ENCODE results near the gene ARHGEF28.

ARHGEF28 gene

DNA sequence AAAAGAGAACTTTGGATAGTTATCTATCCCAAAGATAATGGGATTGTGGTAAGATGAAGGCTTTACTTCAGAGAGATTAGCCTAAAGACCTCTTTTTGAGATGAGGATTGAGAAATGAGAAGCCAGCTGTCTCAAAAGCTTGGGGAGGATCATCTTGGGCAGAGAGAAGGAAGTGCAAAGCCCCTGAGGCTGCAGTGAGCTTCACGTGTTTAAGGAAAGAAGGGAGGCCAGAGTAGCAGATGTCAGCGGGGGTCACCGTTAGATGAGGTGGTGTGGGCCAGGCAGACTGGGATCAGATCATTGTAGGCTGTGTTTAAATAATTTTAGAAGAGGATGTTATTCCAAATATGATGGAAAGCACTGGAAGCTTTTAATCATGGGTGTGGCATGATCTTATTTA is 270.1 kb downstream of the ARHGEF28 start:
- DNase-seq = no peak

DNA sequence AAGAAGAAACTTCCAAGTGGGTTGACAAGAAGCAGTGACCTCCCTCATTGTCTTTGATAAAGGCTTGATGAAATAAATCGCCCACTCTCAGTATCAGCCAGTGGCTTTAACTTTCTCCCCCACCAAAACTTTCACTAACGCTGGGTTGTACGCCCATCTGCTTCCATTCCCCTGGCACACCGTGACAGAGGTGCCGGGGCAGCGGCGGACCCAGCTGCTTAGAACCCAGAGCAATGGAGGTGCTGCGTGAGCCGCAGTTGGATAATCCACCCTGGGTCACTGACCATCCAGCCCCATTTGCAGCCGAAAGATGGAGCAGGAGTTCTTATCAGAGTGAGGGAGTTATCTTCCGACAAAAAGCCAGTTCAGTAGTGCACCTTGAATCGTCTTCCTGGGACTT is 270.7 kb downstream of the ARHGEF28 start:
- no peak for DNase-seq

DNA sequence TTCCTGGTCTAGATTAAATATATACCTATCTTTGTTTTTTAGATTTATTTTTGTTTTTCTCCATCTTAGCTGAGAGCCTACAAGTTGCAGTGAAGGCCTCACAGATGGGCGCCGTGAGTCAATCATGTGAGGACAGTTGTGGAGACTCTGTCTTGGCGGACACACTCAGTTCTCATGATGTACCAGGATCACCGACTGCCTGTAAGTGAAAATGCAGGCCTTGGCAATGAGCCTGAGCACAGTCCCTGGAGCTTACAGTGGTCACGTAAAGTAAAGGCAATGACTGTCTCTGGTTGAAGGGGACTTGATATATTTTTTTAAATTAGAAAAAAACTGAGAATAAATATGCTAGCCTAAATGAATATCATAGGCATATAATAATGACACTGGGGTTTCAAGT is 271.9 kb downstream of the ARHGEF28 start:
- peak in 1 of 58 donors; percentile 2 for DNase-seq

DNA sequence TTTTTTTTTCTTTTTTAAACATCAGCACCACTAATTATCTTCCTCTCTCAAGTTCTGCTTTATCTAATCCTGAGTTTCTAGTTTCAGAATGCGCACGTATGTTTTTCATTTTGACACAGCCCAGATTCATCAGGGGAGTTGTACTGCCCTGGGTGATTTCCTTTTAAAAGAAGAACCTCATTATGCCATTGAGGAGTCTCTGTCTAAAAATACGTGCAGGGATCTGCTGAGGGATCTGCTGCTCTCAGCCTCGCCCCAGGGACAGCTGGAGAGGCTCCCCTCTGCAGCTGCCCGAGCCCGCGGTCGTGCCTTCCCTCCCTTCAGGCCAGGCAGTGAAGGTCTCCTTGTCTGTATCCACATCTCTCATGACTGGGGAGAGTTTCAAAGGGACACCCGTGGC is 273.1 kb downstream of the ARHGEF28 start:
- DNase-seq = peak in 1 of 58 donors; percentile 7

DNA sequence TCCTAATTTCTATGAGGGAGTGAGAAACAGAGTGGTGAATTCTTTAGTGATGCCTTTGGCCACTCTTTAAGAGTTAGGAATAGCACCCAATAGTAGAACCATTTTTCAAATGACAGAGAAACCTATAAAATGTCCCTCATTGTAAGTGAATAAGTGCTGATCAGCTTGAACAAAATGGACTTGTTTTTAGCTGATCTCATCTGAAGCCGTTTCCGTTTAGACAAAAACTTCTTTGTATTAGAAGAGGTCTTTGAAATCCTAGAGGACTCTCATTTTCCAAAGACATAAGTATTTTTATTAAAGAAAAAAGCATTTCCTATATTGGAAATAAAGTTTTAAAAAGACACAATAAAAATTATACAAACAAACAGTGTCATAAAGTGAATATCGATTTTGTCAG is 273.9 kb downstream of the ARHGEF28 start:
- DNase-seq = peak in 1 of 58 donors; percentile 12

DNA sequence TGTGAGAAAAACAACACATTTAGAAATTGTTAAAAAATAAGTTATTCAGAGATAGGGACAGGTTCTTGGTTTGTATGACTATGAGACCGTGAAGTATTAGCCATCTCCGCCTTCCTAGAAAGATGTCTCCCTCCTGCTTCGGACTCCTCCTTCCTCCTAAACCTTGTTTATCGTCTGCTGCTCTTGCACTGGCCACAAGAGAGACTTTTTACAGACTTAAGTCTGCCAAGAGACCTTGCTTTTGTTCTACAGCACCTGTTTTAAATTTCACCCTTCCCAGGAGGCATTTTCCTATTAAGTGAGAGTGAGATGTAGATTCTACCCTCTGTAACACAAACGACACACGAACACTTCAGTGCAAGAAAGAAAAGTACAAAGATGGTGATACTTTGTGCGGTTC is 274.6 kb downstream of the ARHGEF28 start:
- DNase-seq = no peak

DNA sequence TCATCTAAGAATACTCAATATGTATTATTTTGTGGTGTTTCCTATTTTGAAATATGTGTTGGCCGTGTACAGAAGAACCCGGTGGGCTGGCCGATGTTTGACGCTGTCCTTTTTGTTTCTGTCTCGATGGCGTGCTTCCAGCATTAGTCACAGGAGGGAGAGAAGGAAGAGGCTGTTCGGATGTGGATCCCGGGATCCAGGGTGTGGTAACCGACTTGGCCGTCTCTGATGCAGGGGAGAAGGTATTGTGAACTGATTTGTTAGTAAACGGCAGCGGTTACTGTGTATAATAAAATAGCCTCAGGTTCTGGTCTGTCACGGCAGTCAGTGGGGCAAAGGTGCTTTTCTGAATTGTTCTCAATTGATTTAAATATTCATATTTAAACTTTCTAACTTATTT is 275.0 kb downstream of the ARHGEF28 start:
- no peak for DNase-seq

DNA sequence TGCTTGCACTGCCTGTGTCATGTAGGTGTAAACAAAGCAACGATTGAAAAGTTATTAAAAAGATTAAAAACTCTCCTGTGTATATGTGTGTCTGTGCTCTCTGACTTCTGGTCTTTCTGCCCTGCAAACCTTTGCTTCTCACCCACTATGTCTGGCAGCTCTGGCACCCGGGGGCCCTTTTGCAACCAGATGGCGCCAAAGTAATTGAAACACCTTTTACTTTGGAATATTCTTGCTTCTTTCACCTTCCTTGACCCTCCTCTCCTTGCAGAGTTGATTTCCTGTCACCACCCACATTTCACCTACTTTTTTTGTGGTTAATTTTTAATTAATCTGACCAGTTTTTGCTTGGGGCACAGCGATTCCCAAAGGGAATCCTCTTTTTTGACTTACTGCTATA is 275.5 kb downstream of the ARHGEF28 start:
- no peak for DNase-seq

DNA sequence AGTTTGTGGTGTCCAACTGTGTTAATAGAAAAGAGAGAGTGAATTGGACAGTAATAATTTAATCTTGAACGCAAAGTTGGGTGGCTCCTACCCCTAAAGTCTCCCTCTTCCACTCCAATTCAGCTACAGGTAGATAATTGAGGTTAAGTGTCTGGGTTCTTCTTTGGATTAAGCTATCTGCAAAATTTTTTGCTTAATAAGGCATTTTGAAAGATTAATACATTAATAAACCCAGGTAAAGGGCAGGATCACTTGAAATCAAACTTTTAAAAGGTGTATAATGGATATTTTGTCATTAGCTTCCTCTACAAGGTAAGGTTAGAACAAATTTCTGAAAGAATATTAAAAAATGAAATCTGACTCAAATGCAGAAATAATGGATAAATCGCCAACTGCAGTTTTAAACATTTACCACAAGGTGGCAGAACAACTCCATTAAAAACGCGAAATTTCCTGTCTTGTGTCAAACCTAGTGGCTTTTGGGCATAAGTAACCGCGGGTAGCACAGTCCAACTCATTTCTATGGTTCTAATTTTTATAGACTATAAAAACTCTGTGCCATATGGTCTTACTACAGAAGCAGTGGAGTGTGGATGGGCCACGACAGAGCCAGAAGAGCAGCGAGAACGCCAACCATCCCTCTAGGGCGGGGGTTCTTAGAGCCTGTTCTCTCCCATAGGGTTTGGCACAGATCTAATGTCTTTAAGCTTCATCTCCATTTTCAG is 276.5 kb downstream of the ARHGEF28 start:
- DNase-seq = peak in 23 of 58 donors; percentile 1 to 66 (median 13)

DNA sequence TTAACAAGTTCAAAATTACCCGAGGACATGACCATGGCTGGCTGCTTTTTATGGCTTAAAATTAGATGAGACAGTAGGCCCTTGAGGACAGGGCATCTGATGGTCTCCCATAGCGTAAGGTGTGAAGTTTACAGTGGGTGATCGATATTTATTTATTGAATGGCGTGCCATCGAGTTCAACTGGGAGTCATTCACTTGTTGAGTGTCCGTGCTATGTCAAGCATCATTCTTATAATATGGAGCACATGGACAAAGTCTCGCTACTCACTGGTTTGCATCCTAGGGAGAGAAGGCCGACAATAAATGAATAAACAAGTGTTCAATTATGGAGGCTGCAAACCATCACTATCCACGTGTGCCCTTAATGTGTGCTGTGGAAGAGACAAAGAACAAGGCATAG is 277.2 kb downstream of the ARHGEF28 start:
- DNase-seq = no peak

DNA sequence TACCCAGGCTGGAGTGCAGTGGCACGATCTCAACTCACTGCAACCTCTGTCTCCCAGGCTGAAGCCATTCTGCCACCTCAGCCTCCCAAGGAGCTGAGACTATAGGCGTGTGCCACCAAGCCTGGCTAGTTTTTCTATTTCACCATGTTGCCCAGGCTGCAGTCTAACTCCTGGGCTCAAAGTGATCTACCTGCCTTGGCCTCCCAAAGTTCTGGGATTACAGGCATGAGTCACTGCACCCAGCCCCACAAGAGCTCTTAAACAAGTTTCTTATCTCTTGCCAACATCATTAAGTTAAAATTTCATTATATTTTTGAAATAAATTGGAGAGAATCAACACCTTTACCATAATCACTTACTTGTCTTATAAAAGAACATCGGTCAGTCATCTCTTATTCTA is 280.3 kb downstream of the ARHGEF28 start:
- DNase-seq = no peak

DNA sequence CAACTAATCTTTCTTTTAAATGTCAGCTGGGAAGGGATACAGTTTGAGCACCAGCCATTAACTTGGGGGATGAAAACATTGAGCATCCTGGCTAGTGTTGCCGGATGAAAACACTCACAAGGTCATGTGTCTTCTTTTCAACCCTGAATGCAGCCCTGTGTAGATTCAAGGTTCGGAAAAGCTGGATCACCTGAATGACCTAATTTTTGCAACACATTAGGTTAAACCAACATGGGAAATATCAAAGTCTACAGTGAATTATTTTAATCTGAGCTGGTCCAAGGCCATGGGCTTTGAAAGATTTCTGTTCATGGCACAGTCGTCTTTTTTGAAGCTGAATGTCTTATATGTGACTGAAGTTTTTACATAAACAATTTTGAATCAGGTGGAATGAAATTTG is 281.2 kb downstream of the ARHGEF28 start:
- no peak for DNase-seq

DNA sequence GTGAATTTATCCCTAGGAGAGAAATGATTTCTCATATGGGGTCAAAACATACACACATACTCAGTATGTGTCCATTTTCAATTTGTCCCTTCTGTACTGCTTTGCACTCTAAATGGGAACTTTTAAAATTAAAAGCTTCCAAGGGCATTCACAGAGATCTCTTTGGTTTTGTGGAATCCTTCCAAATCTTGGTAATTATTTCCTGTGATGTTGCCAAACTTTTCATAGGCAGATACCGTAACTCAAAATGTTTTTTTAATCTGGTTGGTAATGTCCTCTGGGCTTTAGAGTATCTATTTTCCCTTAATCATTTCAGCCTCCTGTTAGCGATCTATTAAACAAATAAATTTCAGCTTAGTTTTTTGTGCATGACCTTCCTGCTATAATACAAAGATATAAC is 282.4 kb downstream of the ARHGEF28 start:
- DNase-seq = no peak

DNA sequence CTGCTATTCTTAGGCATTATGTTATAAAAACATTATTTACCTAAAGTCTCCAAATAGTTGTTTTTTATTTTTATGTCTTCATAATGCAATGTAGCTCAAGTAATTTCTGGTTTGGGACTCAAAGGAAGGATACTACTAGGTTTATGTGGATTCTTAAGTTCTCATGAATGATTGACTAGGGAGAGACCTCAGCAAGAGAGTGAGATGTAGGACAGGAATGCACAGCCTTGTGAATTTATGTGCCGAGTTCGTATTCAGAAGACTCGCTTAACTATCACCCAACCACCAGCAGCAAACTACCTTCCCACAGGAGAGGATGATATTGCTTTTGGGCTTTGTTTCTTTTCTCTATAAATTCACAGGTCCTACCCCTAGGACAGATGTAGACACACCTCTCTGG is 282.9 kb downstream of the ARHGEF28 start:
- no peak for DNase-seq

DNA sequence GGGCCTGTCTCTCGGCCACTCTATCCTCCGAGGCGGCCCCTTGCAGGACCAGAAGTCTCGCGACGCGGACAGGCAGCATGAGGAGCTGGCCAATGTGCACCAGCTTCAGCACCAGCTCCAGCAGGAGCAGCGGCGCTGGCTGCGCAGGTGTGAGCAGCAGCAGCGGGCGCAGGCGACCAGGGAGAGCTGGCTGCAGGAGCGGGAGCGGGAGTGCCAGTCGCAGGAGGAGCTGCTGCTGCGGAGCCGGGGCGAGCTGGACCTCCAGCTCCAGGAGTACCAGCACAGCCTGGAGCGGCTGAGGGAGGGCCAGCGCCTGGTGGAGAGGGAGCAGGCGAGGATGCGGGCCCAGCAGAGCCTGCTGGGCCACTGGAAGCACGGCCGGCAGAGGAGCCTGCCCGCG is 283.5 kb downstream of the ARHGEF28 start:
- DNase-seq = no peak

DNA sequence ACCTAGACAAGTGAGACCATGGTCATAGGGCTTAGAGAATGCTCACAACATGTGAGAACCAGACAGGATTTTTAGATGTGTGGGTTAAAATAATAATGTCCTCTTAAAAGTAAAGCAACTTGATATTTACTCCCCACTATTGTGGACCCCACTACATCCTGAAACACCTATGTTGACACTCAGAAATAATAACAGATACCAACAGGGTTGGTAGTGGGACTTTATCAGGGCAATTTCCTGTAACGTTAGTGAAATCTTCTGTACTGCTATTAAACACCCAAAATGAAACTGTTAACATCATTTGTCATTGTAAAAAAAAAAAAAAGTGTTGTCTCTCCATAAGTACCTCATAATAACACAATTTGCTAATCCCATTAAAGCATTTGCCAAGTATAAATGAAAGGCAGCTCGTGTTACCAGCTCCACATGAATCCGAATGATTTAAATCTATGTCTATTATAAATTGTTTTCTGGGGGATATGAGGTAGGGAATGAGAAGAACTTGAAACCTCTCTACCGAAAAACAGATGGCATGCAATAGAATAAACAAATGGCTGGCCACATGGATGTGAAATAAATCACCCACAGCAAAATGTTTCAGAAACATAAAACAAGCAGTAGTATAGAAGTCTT is 285.9 kb downstream of the ARHGEF28 start:
- no peak for DNase-seq

DNA sequence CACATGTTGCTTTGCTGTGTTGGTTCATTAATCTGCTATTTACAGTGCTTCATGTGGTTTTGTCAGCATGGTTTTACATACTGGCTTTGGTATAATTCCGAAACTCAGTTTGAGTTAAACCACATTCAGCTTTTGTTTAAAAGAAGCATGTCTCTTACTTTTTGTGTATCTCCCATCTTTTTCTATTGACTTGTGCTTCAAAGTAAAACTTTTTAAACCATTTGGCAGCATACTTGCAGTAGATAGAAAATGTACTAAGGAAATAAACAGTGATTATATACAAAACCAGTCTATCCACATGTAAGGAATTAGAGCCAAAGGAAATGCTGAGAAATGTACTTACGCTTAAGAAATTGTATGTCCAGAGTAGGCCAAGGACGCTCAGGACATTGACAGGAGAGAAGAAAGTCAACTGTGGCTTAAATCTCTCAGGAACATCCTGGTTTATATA is 286.9 kb downstream of the ARHGEF28 start:
- no peak for DNase-seq

DNA sequence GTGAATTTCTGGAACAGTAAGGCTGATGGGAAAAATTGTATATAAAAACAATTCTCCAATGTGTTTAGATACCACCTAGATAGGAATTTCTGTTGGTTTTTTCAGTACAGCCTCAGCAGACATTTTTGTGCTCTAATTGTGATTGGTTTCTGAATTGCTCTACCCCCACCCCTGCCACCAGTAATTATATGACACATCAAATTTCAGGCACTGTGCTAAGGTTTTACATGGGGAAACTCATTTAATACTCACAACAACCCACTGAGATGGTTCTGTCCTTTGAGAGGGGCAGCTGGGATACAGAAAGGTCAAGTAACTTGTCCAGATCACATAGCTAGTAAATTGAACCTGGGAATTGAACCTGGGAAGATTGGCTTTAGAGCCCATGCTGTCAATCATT is 288.0 kb downstream of the ARHGEF28 start:
- DNase-seq = no peak

DNA sequence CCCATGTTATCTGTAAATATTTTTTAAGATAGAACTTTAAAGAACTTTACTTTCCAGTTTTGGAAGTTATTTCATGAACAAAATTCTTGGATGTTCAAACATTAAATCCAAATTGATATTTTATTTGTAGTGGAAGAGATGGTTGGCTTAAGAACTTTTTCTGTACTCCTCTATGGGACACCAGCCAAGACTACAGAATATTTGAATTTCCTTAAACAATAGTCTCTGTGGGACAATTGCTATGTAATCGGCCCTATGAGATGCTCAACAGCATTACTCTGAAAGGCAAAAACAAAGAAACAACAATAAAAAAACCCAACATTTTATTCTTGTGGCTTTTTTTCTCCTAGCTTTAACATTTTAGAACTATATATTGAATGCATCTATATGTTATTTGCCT is 289.3 kb downstream of the ARHGEF28 start:
- no peak for DNase-seq

DNA sequence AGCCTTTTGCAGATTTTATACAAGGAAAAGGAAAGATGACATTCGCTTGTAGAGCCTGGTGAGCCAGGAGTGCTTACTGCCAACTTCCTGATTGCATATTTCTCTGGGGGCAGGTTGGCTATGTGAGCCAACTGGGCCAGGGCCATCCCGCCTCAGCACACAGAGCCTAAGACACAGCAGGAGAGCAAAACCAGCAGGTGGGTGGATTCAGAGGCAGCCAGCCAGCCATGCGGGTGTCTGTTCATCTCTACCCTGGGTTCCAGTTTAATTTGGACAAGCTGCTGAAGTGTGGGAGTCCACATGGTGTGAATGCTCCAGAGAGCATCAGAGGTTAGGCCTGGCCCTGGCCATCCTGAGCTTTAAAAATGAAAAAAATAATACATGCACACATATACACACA is 291.4 kb downstream of the ARHGEF28 start:
- peak in 40 of 58 donors; percentile 3 to 82 (median 40) for DNase-seq

DNA sequence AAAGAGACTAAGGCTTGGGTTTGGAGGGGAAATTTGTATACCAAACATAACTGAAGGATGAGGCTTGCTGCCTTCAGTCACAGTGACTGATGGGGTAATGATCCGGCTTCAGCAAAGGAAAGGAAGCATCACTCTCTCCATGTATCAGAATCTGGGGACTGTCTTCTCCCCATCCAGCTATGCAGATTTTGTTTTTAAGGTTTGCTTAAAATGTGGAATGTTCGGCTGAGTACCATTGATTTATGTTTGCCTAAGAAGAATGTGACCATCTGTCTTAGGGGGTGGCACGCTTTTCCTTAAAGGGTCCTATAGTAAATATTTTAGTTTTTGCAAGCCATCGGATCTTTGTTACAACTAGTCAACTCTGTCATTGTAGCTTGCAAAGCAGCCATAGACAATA is 291.9 kb downstream of the ARHGEF28 start:
- DNase-seq = no peak

DNA sequence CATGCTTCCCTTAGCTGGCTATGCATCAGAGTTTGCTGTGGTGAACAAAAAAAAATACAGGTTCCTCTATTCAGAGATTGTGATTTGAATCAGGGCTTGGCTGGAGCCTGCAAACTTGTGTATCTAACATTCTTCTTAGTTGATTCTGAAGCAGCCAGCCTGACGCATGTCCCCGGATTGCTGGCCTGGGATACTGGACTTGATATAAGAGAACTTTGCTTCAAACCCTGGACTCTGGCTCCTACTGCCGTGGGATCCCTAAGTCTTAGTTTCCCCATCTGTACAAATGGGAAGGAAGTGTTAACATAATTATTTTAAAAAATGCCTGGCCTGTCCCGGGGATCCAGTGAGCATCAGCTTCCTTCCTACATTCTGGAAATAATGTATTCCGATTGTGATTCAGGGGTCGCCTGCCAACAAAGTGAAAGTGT is 292.8 kb downstream of the ARHGEF28 start:
- no peak for DNase-seq

DNA sequence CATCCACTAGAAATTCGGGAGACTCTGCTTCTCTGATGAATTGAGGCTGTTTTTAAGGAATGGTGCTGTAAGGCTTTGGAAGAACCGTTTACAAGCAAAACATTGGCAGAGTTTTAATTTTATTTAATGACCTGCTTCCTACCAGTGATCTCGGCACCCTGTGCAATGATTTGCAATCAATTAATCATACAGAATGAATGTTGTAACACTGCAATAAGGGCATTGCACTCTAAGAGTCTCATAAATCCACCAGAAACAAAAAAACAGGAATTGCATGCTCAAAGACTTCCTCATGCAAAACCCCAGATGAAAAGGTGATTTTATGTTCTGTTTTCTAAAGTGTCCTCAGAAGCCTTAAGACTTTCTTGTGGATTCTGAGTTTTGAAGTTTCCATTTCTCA is 295.7 kb downstream of the ARHGEF28 start:
- DNase-seq = no peak
